MCF 10A (cell line): ENCODE results near the gene TOM1L1. TPM values are rescaled to one million over a fixed set of nuclear protein-coding genes. Genes with fewer than 3 reads are reported as not detected.
A peak's percentile ranks its signal among the peaks of the same experiment; 100 is the strongest.

Experiments
- Bru-seq: library from RNA; stranded (reverse); fragments of 400-500 nt; gene quantifications from one replicate; lab custom pipeline; 2021; lab: Mats Ljungman, UMichigan
- BruChase-seq, 2 experiments: library from RNA; stranded (reverse); fragments of 400-500 nt; gene quantifications; one replicate each; lab custom pipeline; 2021; lab: Mats Ljungman, UMichigan
- BruUV-seq: library from RNA; stranded (reverse); fragments of 400-500 nt; replicated peaks from 2 replicates; lab custom pipeline; 2021; lab: Mats Ljungman, UMichigan
- CTCF ChIA-PET: fragments of 300-600 bp; sonication (Branson Sonifier 250); formaldehyde crosslinking; extraction: SDS; loops from one replicate; lab custom pipeline; 2021; ENCODE audit warnings: antibody characterized with exemption, inconsistent platforms; lab: Yijun Ruan, JAX
- POLR2A ChIA-PET: fragments of 300-600, 350-650 bp; sonication (Branson Sonifier 250); formaldehyde crosslinking; extraction: SDS; loops from one replicate; lab custom pipeline; 2020; ENCODE audit warnings: antibody characterized with exemption, inconsistent platforms; lab: Yijun Ruan, JAX
- DNase-seq: peaks from one replicate; pipeline ENCODE4 v3.0.0-alpha.2; 2018; ENCODE audit not compliant: unreplicated experiment
- H3K27ac Mint-ChIP-seq: one replicate; pipeline ENCODE4 v1.8.0; 2022; ENCODE audit warnings: mild to moderate bottlenecking, low read depth, mixed read lengths; ENCODE audit not compliant: unreplicated experiment
- H3K27me3 Mint-ChIP-seq: one replicate; pipeline ENCODE4 v1.8.0; 2022; ENCODE audit warnings: mixed read lengths; ENCODE audit not compliant: insufficient read depth, unreplicated experiment
- H3K36me3 Mint-ChIP-seq: one replicate; pipeline ENCODE4 v1.8.0; 2022; ENCODE audit warnings: mild to moderate bottlenecking, moderate library complexity, mixed read lengths; ENCODE audit not compliant: insufficient read depth, unreplicated experiment
- H3K4me1 Mint-ChIP-seq: one replicate; pipeline ENCODE4 v1.8.0; 2022; ENCODE audit warnings: mixed read lengths; ENCODE audit not compliant: insufficient read depth, unreplicated experiment
- H3K4me3 Mint-ChIP-seq: one replicate; pipeline ENCODE4 v1.8.0; 2022; ENCODE audit warnings: mild to moderate bottlenecking, moderate library complexity, mixed read lengths; ENCODE audit not compliant: unreplicated experiment
- H3K9me3 Mint-ChIP-seq: one replicate; pipeline ENCODE4 v1.8.0; 2022; ENCODE audit warnings: mixed read lengths; ENCODE audit not compliant: unreplicated experiment
- CTCF ChIP-seq: fragments of 200-600 bp; IDR thresholded peaks from one replicate; pipeline ENCODE4 v1.8.0; 2022; ENCODE audit warnings: antibody characterized with exemption, mild to moderate bottlenecking; ENCODE audit not compliant: unreplicated experiment
- intact Hi-C: fragments of 100-400 bp; cut with micrococcal nuclease; formaldehyde crosslinking; loops from 2 replicates; pipeline ENCODE4 v1.14.1; 2022
- long read RNA-seq: library from polyadenylated mRNA; stranded (forward); transcript quantifications from one replicate; pipeline ENCODE4 v2.0.0, GENCODE V29; 2022
- total RNA-seq: library from RNA; stranded (reverse); gene quantifications from 2 replicates; pipeline ENCODE4 v1.2.3, GENCODE V29; 2022

Gene TOM1L1
- total RNA-seq (123 and 157 TPM in 2 replicates), Bru-seq, nascent RNA (percentile 95 among the genes with signal in this experiment), BruChase-seq, experiment 1, labeled RNA remaining after a 6-hour chase (percentile 90 among the genes with signal in this experiment), BruChase-seq, experiment 2, labeled RNA remaining after a 2-hour chase (percentile 95 among the genes with signal in this experiment)
- long read RNA-seq, transcript TOM1L1-203 (14 exons, 1,522 nt): minor isoform, 15 of 406 reads
- long read RNA-seq, transcript TOM1L1-221 (16 exons, 2,507 nt): major isoform, 221 of 406 reads
- long read RNA-seq, transcript TOM1L1-202 (16 exons, 2,228 nt): minor isoform, 13 of 406 reads
- long read RNA-seq, transcript TOM1L1-220 (10 exons, 1,849 nt): minor isoform, 18 of 406 reads
- long read RNA-seq, partial matches to known transcripts: 20 of 406 reads
- long read RNA-seq, other reads (novel, unspliced or antisense): 114 of 406 reads

GRCh38 chr17:54900457-54901229, at the start of gene TOM1L1:
Gene TOM1L1 (plus strand): TSS chr17:54900852. CDS start chr17:54900866, 14 bp downstream.
- ChIA-PET CTCF (interaction anchor here (0.6 to 1.5 kb wide), 4 partner anchors 9 to 818 kb away, joined by 3 to 5 read pairs (median 4); no protein-coding TSS in a partner anchor), POLR2A (interaction anchor here (0.6 to 1.2 kb wide), 6 partner anchors 19 to 1356 kb away, joined by 3 to 4 read pairs (median 3); no protein-coding TSS in a partner anchor)
- peaks cover 31% of the 10 kb centered on the region for H3K36me3 Mint-ChIP-seq
- intact Hi-C loops: no loop called here
- peak; percentile 87 for DNase-seq
- BruUV-seq: no TSS peak
- H3K4me1 Mint-ChIP-seq: peaks cover 10% of the 10 kb centered on the region
- H3K9me3 Mint-ChIP-seq: no peaks in the 10 kb centered on the region
- TF ChIP-seq CTCF: peak; percentile 6
- H3K4me3 Mint-ChIP-seq: no peak within 1 kb of the TSS
- H3K27ac Mint-ChIP-seq: no peak within 1 kb of the TSS
- no peaks in the 10 kb centered on the region for H3K27me3 Mint-ChIP-seq

GRCh38 chr17:54859187-54859586, 41.5 kb upstream of the TOM1L1 start:
- no peak overlapping the region for H3K27ac Mint-ChIP-seq
- ChIA-PET POLR2A (no interaction called here), CTCF (no interaction called here)
- no peaks in the 10 kb centered on the region for H3K36me3 Mint-ChIP-seq
- intact Hi-C loops: no loop called here
- no TSS peak for BruUV-seq
- H3K27me3 Mint-ChIP-seq: no peaks in the 10 kb centered on the region
- H3K9me3 Mint-ChIP-seq: no peaks in the 10 kb centered on the region
- no peak overlapping the region for H3K4me3 Mint-ChIP-seq
- no peak for DNase-seq
- no peaks in the 10 kb centered on the region for H3K4me1 Mint-ChIP-seq
- TF ChIP-seq CTCF: no peak

GRCh38 chr17:54860617-54861470, 39.8 kb upstream of the TOM1L1 start:
- ChIA-PET CTCF (interaction anchor here (0.5 to 0.6 kb wide), 2 partner anchors 25 to 41 kb away, joined by 3 read pairs; no protein-coding TSS in a partner anchor), POLR2A (no interaction called here)
- H3K27me3 Mint-ChIP-seq: no peaks in the 10 kb centered on the region
- H3K4me1 Mint-ChIP-seq: no peaks in the 10 kb centered on the region
- intact Hi-C loops: no loop called here
- H3K9me3 Mint-ChIP-seq: no peaks in the 10 kb centered on the region
- H3K4me3 Mint-ChIP-seq: no peak overlapping the region
- no TSS peak for BruUV-seq
- TF ChIP-seq CTCF: no peak
- no peak for DNase-seq
- no peaks in the 10 kb centered on the region for H3K36me3 Mint-ChIP-seq
- H3K27ac Mint-ChIP-seq: no peak overlapping the region
